GM12878 (cell line): ENCODE results near the gene CCDC3. TPM values are rescaled to one million over a fixed set of nuclear protein-coding genes. Genes with fewer than 3 reads are reported as not detected.

Experiments
- ATAC-seq: fragments of 200-7000 bp; cut with Tn5 transposase; 3 replicates; pipeline ENCODE4 v1.9.1; 2020; ENCODE audit warnings: mild to moderate bottlenecking, moderate library complexity
- BruUV-seq: library from RNA; stranded (reverse); fragments of 400-500 nt; replicated peaks from 2 replicates; lab custom pipeline; 2021; lab: Mats Ljungman, UMichigan
- CTCF ChIA-PET: fragments of 300-600 bp; sonication (Branson Sonifier 250); formaldehyde crosslinking; extraction: SDS; loops from one replicate; lab custom pipeline; 2021; ENCODE audit warnings: inconsistent platforms; lab: Yijun Ruan, JAX
- POLR2A ChIA-PET: fragments of 350-600 bp; formaldehyde crosslinking; extraction: SDS; loops from one replicate; lab custom pipeline; 2021; ENCODE audit warnings: inconsistent platforms; lab: Charles Lee
- RAD21 ChIA-PET: fragments of 300-600 bp; sonication (Branson Sonifier 250); formaldehyde crosslinking; loops from one replicate; lab custom pipeline; 2023; ENCODE audit warnings: antibody characterized with exemption; ENCODE audit not compliant: unreplicated experiment; lab: Charles Lee
- SMC1A ChIA-PET: fragments of 300-600 bp; sonication (Branson Sonifier 250); formaldehyde crosslinking; loops from one replicate; lab custom pipeline; 2023; ENCODE audit not compliant: unreplicated experiment, uncharacterized antibody; lab: Charles Lee
- DNase-seq: peaks from one replicate; pipeline ENCODE4 v3.0.0-alpha.2; 2011; ENCODE audit warnings: low read depth, low spot score
- FAIRE-seq: peaks from 3 replicates; lab custom pipeline; 2011; peaks lifted over from hg19 to GRCh38; lab: Jason Lieb, UNC
- H2AFZ ChIP-seq: 2 replicates; pipeline ENCODE4 v1.6.0; 2011; ENCODE audit warnings: low read depth, low read length, control low read depth; ENCODE audit not compliant: control insufficient read depth
- H3K27ac ChIP-seq: 2 replicates; pipeline ENCODE4 v1.5.1; 2011; ENCODE audit warnings: control low read depth; ENCODE audit not compliant: control insufficient read depth, insufficient read depth
- H3K27me3 ChIP-seq, 2 experiments: replicated peaks in 1 of 2; 2 replicates each; pipeline versions ENCODE4 v1.6.0 to v1.6.1; 2011; ENCODE audit warnings: low read length in 1 of 2; ENCODE audit not compliant: control insufficient read depth in 2 of 2, insufficient read depth in 2 of 2
- H3K36me3 ChIP-seq, 2 experiments: 2 replicates each; pipeline ENCODE4 v1.5.1; 2011; ENCODE audit warnings: low read length in 1 of 2; ENCODE audit not compliant: control insufficient read depth in 2 of 2, insufficient read depth in 2 of 2
- H3K4me1 ChIP-seq: 2 replicates; pipeline ENCODE4 v1.6.1; 2011; ENCODE audit warnings: mild to moderate bottlenecking, low read length, moderate library complexity, mixed read lengths; ENCODE audit not compliant: control insufficient read depth, insufficient read depth
- H3K4me2 ChIP-seq: 2 replicates; pipeline ENCODE4 v1.6.0; 2011; ENCODE audit warnings: control low read depth; ENCODE audit not compliant: control insufficient read depth, insufficient read depth
- H3K4me3 ChIP-seq: fragments of 200-600 bp; sonication (generic); 2 replicates; pipeline ENCODE4 v1.5.1; 2016
- H3K79me2 ChIP-seq: 2 replicates; pipeline ENCODE4 v1.6.0; 2011; ENCODE audit warnings: low read length; ENCODE audit not compliant: control insufficient read depth, insufficient read depth
- H3K9ac ChIP-seq: 2 replicates; pipeline ENCODE4 v1.8.0; 2011; ENCODE audit warnings: low read length, control low read depth, mixed read lengths; ENCODE audit not compliant: control insufficient read depth, insufficient read depth
- H3K9me3 ChIP-seq: replicated peaks from 3 replicates; pipeline ENCODE4 v1.5.1; 2011; ENCODE audit warnings: mild to moderate bottlenecking, low read length; ENCODE audit not compliant: control insufficient read depth, insufficient read depth
- H4K20me1 ChIP-seq: 2 replicates; pipeline ENCODE4 v1.6.0; 2011; ENCODE audit not compliant: control insufficient read depth, insufficient read depth
- HSF1 ChIP-seq: fragments of 150-350 bp; IDR thresholded peaks from 2 replicates; pipeline ENCODE4 v1.6.1; 2014; ENCODE audit warnings: mild to moderate bottlenecking, low read depth, low read length
- PAX5 ChIP-seq: IDR thresholded peaks from 2 replicates; pipeline ENCODE4 v1.6.1; 2011; ENCODE audit warnings: low read depth, low read length, borderline replicate concordance
- ZBTB33 ChIP-seq: fragments of 450-650 bp; IDR thresholded peaks from 2 replicates; pipeline ENCODE4 v1.6.1; 2017; ENCODE audit warnings: mild to moderate bottlenecking
- ZNF384 ChIP-seq: IDR thresholded peaks from 2 replicates; pipeline ENCODE4 v1.6.1; 2012; ENCODE audit warnings: low read depth, mild to moderate bottlenecking, low read length, improper control_type of control experiment, borderline replicate concordance
- WGBS: methylation state at CpG from one replicate; pipeline ENCODE4 v1.1.6; 2016; ENCODE audit warnings: low lambda C conversion rate; ENCODE audit not compliant: insufficient replicate concordance, insufficient coverage; ENCODE audit errors: missing lambda C conversion rate; 5-methylcytosine and 5-hydroxymethylcytosine counted together
- in situ Hi-C: fragments of 300-500 bp; cut with MboI; formaldehyde crosslinking; loops from 9 replicates; pipeline ENCODE4 v1.14.3; 2018; ENCODE audit warnings: mixed read lengths
- intact Hi-C: fragments of 100-400 bp; cut with micrococcal nuclease; formaldehyde crosslinking; loops from one replicate; pipeline ENCODE4 v1.14.2; 2022; ENCODE audit not compliant: unreplicated experiment
- polyA plus RNA-seq, 11 experiments: library from polyadenylated mRNA; depleted of rRNA in 4 of 11; unstranded in 6 of 11; stranded (reverse) in 5 of 11; fragments of >200 nt; fragmentation: Nextera tagmentation in 4 of 11; fragmentation: Illumina TruSeq in 1 of 11; extraction: Ambion mirVana in 4 of 11; extraction: Trizol in 1 of 11; gene quantifications; 1 replicate in 1 of 11; 2 replicates in 10 of 11; pipeline versions ENCODE4 v1.2.1 to v1.2.3, GENCODE V29; 2011 to 2016; ENCODE audit warnings: inconsistent platforms in 2 of 11, missing spikeins in 2 of 11, low read depth in 1 of 11
- total RNA-seq, 4 experiments: library from RNA; depleted of rRNA in 3 of 4; stranded (reverse); fragments of >200 nt in 3 of 4; fragmentation: Illumina TruSeq in 1 of 4; extraction: Trizol in 1 of 4; gene quantifications; 2 replicates each; pipeline versions ENCODE4 v1.2.1 to v1.2.3, GENCODE V29; 2013 to 2021

Gene CCDC3
- total and polyA plus RNA-seq, 10 of the 15 experiments (the other 5 are each of a cell fraction or from before 2014, with no cell fraction given): 0.08 TPM; not detected in 9

GRCh38 chr10:12971001-12971788, 30.3 kb downstream of the CCDC3 start:
- Histone ChIP-seq H3K9me3 (no peaks in the 10 kb centered on the region; the same call in 2 of the 3 replicates), H3K4me1 (no peaks in the 10 kb centered on the region), H3K27me3 (no peaks in the 10 kb centered on the region), H3K79me2 (no peaks in the 10 kb centered on the region), H3K36me3 (no peaks in the 10 kb centered on the region), H3K4me3 (no peak overlapping the region), H3K4me2 (no peak overlapping the region), H3K9ac (no peak overlapping the region), H4K20me1 (no peaks in the 10 kb centered on the region), H2AFZ (no peak overlapping the region), H3K27ac (no peak overlapping the region)
- in situ Hi-C loops (no loop called here), intact Hi-C loops (no loop called here)
- ChIA-PET CTCF (no interaction called here), SMC1A (no interaction called here), POLR2A (interaction anchor here (0.7 kb wide), 1 partner anchor 12 kb away, joined by 3 read pairs; no protein-coding TSS in a partner anchor), RAD21 (no interaction called here)
- no peak for ATAC-seq
- WGBS: 48% methylated on average over 14 of the region's 14 CpGs
- FAIRE-seq: no peak
- BruUV-seq: no TSS peak
- TF ChIP-seq ZNF384: no peak
- no peak for TF ChIP-seq HSF1
- no peak for TF ChIP-seq PAX5
- no peak for TF ChIP-seq ZBTB33
- DNase-seq: no peak
